ENCODE measurements around the gene KATNA1.
A peak's percentile ranks its signal among the peaks of the same experiment; 100 is the strongest.

The KATNA1 gene

DNA sequence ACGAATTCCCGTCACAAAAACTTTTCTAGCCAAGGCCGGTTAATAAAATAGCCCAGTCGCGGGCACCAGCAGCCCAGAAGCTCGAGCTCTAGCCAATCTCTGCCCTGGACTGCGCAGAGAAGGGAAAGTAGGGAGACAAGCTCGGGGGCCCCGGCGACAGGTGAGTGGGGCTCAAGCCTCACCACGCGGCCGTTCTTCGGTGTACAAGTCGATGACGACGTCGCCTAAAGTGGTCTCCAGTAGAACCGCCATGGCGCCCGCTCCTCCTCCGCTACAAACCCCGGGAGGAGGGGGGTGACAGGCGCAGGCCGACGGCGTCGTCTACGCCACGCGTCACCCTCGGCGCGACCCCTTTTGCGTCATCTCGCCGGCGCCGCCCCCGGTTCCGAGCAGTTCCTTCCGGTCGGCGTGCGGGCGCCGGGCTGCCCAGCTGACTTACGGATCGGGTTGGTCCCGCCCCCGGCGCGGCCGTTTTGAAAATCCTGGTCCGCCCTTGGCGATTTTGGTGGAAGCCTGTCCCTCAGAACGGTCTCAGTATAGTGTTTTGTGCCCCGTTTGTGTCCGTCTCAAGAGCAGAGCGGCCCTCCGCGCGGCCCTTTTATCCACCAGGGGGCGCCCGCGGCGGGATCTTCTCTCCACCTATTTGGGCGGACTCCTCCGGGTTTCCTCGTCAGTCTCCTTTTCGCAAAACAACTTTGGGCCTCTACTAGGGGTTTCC lies 102.6 kb downstream of the KATNA1 start, which contains the start of gene PPIL4:
Gene PPIL4, minus strand, starts transcription at position 290 of the 718 bp plus-strand sequence. Its CDS starts 38 bp downstream, at position 252.
- no peaks in the 10 kb centered on the region for H3K36me3 ChIP-seq (ENCODE audit: insufficient read depth, low read length)
- H3K27me3 ChIP-seq (ENCODE audit: insufficient read depth, low read length, poor library complexity, severe bottlenecking), result no peaks in the 10 kb centered on the region
- H3K9me2 ChIP-seq (replicated peaks; ENCODE audit: low read depth, low read length), result no peaks in the 10 kb centered on the region
- H3F3A ChIP-seq (ENCODE audit: low read depth), result no peaks in the 10 kb centered on the region
- peaks cover 29% of the 10 kb centered on the region for H3K4me1 ChIP-seq (ENCODE audit: insufficient read depth, low read length, poor library complexity, severe bottlenecking)
- H4K20me1 ChIP-seq (ENCODE audit: insufficient read depth, low read length, poor library complexity, severe bottlenecking), result peaks cover 25% of the 10 kb centered on the region
- H3K9me3 ChIP-seq (ENCODE audit: insufficient read depth, low read depth, low read length), result no peaks in the 10 kb centered on the region
- peak within 1 kb of the TSS; percentile 84 for H3K4me3 ChIP-seq (ENCODE audit: low read length, poor library complexity, severe bottlenecking)
- peak within 1 kb of the TSS; percentile 93 for H3K9ac ChIP-seq (ENCODE audit: low read depth, low read length, poor library complexity, severe bottlenecking)
- TF ChIP-seq EZH2phosphoT487 (IDR thresholded peaks at IDR 0.05; ENCODE audit: borderline replicate concordance), result no peak
- TF ChIP-seq, protein P1, sequence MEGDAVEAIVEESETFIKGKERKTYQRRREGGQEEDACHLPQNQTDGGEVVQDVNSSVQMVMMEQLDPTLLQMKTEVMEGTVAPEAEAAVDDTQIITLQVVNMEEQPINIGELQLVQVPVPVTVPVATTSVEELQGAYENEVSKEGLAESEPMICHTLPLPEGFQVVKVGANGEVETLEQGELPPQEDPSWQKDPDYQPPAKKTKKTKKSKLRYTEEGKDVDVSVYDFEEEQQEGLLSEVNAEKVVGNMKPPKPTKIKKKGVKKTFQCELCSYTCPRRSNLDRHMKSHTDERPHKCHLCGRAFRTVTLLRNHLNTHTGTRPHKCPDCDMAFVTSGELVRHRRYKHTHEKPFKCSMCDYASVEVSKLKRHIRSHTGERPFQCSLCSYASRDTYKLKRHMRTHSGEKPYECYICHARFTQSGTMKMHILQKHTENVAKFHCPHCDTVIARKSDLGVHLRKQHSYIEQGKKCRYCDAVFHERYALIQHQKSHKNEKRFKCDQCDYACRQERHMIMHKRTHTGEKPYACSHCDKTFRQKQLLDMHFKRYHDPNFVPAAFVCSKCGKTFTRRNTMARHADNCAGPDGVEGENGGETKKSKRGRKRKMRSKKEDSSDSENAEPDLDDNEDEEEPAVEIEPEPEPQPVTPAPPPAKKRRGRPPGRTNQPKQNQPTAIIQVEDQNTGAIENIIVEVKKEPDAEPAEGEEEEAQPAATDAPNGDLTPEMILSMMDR (conservative IDR thresholded peaks at IDR 0.05; ENCODE audit: low read length), result peak; percentile 99
- peaks cover 45% of the 10 kb centered on the region for H3K79me2 ChIP-seq (ENCODE audit: insufficient read depth, low read length)
- H2AFZ ChIP-seq (ENCODE audit: low read length), result peak within 1 kb of the TSS; percentile 98
- H3K4me2 ChIP-seq (ENCODE audit: low read depth, low read length, poor library complexity, severe bottlenecking), result peak within 1 kb of the TSS; percentile 97

DNA sequence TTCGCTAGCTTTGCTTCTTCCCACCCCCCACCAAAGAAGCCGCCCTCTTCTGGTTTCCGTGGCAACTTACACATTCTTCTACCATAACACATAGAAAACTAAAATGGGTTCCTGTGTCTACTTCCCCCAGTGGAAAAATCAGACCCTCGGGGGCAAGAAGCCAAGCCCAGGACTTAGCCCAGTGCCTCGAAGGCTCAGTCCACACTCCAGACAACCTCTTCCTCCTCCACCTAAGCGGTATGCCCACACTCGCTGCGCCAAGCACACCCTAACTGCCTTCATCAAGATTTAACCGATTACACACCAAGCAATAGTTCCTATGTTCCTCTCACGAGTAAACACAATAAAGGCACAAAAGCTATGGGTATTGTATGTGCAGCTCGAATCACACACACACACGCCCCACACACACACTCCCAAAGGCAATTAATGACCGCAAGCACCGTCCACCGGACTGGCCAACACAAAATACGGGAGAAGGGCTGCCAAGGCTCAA lies 103.2 kb downstream of the KATNA1 start:
- no peaks in the 10 kb centered on the region for H3K9me2 ChIP-seq (replicated peaks; ENCODE audit: low read depth, low read length)
- no peaks in the 10 kb centered on the region for H3K36me3 ChIP-seq (ENCODE audit: insufficient read depth, low read length)
- H2AFZ ChIP-seq (ENCODE audit: low read length), result peak overlapping the region; percentile 98
- peak overlapping the region; percentile 93 for H3K9ac ChIP-seq (ENCODE audit: low read depth, low read length, poor library complexity, severe bottlenecking)
- H4K20me1 ChIP-seq (ENCODE audit: insufficient read depth, low read length, poor library complexity, severe bottlenecking), result peaks cover 25% of the 10 kb centered on the region
- H3K4me3 ChIP-seq (ENCODE audit: low read length, poor library complexity, severe bottlenecking), result peak overlapping the region; percentile 84
- peaks cover 45% of the 10 kb centered on the region for H3K79me2 ChIP-seq (ENCODE audit: insufficient read depth, low read length)
- peaks cover 29% of the 10 kb centered on the region for H3K4me1 ChIP-seq (ENCODE audit: insufficient read depth, low read length, poor library complexity, severe bottlenecking)
- no peaks in the 10 kb centered on the region for H3F3A ChIP-seq (ENCODE audit: low read depth)
- TF ChIP-seq, protein P1 (conservative IDR thresholded peaks at IDR 0.05; ENCODE audit: low read length), result peak; percentile 16; the same call in 1 of the 2 replicates
- no peak for TF ChIP-seq EZH2phosphoT487 (IDR thresholded peaks at IDR 0.05; ENCODE audit: borderline replicate concordance)
- H3K4me2 ChIP-seq (ENCODE audit: low read depth, low read length, poor library complexity, severe bottlenecking), result peak overlapping the region; percentile 97
- no peaks in the 10 kb centered on the region for H3K9me3 ChIP-seq (ENCODE audit: insufficient read depth, low read depth, low read length)
- H3K27me3 ChIP-seq (ENCODE audit: insufficient read depth, low read length, poor library complexity, severe bottlenecking), result no peaks in the 10 kb centered on the region
